ENCODE results near the gene PPP1R11. TPM values are rescaled to one million over a fixed set of nuclear protein-coding genes. Genes with fewer than 3 reads are reported as not detected.

PPP1R11 gene
- total and polyA plus RNA-seq, 9 of the 15 experiments (the other 6 are each of a cell fraction or from before 2014, with no cell fraction given): 17.8 to 94.8 (median 44.6) TPM

DNA sequence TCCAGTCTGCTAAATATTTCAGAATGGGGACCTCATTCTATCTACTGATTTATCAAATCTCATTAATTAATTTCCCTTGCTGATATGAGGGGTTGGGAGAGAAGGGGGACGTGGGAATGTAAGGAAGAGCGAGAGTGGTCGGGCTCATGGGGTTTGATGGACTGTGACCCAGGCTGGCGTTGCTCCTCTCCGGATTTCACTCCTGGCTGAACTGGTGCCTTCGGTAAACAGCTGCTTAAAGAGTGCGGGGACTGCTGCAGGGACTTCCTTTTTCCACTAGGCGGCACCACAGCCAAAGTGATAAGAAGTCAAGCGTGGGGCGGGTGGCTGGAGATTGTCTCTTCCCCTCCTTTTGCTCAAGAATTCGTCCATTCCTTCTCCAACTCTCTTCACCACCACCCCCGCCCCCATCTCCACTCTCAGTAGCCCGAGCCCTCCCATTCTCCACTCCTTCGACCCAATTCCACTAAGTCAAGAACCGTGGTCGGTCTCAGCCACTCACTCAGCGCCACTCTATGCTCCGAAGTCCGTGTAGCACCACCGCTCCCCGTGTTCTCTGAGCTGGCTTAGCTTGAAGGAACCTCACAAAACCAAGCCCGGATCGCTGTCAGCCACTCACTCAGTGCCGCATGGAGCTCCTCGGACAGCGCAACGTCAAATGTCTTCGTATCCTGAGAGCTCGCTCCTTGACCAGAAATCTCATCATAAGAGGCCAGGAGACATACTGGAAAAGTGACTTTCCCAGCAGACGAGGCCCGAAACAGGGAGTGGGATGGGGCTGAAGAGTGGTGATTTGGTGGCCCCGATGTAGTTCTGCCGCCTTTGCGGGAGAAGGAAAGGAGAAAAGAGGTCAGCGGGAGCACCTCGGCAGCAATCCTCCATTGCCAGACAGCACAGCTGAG, 36.2 kb downstream of the PPP1R11 start (continued):
- TF ChIP-seq ARID1B (IDR thresholded peaks at IDR 0.05) (peak; percentile 34; the same call in 1 of the 2 replicates), MXI1 (IDR thresholded peaks at IDR 0.05; ENCODE audit: low read depth, low read length) (no peak), ZBTB7A (IDR thresholded peaks at IDR 0.05; ENCODE audit: borderline replicate concordance, control insufficient read depth, low read depth, low read length) (no peak), EGR1 (conservative IDR thresholded peaks at IDR 0.05) (no peak), TCF7 (IDR thresholded peaks at IDR 0.05; ENCODE audit: borderline replicate concordance) (no peak), BRF1 (IDR thresholded peaks at IDR 0.05; ENCODE audit: borderline replicate concordance, extremely low read depth, insufficient read length) (no peak), ELF4 (CRISPR knock-in tag; IDR thresholded peaks at IDR 0.05) (no peak), ZNF253 (CRISPR knock-in tag; conservative IDR thresholded peaks at IDR 0.05) (no peak), YY1 (IDR thresholded peaks at IDR 0.05; ENCODE audit: borderline replicate concordance in 1 of 3, control insufficient read depth in 1 of 3, extremely low read depth in 1 of 3, insufficient read depth in 3 of 3, insufficient read length in 1 of 3, insufficient replicate concordance in 2 of 3, low read depth in 1 of 3, low read length in 2 of 3) (peak in 2 of 3 experiments; percentile 14 to 44), RAD51 (IDR thresholded peaks at IDR 0.05; ENCODE audit: borderline replicate concordance, low read depth) (no peak), MAFK (IDR thresholded peaks at IDR 0.05; ENCODE audit: low read length) (no peak), GTF2E2 (tag; IDR thresholded peaks at IDR 0.05) (no peak), CEBPG (CRISPR knock-in tag; IDR thresholded peaks at IDR 0.05) (no peak), CEBPG (tag; conservative IDR thresholded peaks at IDR 0.05 in 1 of 2, IDR thresholded peaks at IDR 0.05 in 1 of 2) (no peak), PRPF4 (IDR thresholded peaks at IDR 0.05; ENCODE audit: insufficient read depth, low read depth, low read length, poor library complexity, severe bottlenecking) (no peak), TGIF2 (CRISPR knock-in tag; IDR thresholded peaks at IDR 0.05) (no peak), ZNF316 (IDR thresholded peaks at IDR 0.05) (no peak), FOSL1 (tag; conservative IDR thresholded peaks at IDR 0.05) (no peak), PCBP1 (IDR thresholded peaks at IDR 0.05; ENCODE audit: low read depth, low read length, poor library complexity, severe bottlenecking) (no peak), KLF13 (tag; IDR thresholded peaks at IDR 0.05; ENCODE audit: borderline replicate concordance, low read depth) (no peak)
- TF ChIP-seq, protein P1, sequence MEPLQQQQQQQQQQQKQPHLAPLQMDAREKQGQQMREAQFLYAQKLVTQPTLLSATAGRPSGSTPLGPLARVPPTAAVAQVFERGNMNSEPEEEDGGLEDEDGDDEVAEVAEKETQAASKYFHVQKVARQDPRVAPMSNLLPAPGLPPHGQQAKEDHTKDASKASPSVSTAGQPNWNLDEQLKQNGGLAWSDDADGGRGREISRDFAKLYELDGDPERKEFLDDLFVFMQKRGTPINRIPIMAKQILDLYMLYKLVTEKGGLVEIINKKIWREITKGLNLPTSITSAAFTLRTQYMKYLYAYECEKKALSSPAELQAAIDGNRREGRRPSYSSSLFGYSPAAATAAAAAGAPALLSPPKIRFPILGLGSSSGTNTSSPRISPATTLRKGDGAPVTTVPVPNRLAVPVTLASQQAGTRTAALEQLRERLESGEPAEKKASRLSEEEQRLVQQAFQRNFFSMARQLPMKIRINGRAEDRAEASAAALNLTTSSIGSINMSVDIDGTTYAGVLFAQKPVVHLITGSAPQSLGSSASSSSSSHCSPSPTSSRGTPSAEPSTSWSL (CRISPR knock-in tag; IDR thresholded peaks at IDR 0.05; ENCODE audit: borderline replicate concordance): no peak
- TF ChIP-seq, protein P2, sequence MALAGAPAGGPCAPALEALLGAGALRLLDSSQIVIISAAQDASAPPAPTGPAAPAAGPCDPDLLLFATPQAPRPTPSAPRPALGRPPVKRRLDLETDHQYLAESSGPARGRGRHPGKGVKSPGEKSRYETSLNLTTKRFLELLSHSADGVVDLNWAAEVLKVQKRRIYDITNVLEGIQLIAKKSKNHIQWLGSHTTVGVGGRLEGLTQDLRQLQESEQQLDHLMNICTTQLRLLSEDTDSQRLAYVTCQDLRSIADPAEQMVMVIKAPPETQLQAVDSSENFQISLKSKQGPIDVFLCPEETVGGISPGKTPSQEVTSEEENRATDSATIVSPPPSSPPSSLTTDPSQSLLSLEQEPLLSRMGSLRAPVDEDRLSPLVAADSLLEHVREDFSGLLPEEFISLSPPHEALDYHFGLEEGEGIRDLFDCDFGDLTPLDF (CRISPR knock-in tag; IDR thresholded peaks at IDR 0.05): no peak
- TF ChIP-seq, protein P3, sequence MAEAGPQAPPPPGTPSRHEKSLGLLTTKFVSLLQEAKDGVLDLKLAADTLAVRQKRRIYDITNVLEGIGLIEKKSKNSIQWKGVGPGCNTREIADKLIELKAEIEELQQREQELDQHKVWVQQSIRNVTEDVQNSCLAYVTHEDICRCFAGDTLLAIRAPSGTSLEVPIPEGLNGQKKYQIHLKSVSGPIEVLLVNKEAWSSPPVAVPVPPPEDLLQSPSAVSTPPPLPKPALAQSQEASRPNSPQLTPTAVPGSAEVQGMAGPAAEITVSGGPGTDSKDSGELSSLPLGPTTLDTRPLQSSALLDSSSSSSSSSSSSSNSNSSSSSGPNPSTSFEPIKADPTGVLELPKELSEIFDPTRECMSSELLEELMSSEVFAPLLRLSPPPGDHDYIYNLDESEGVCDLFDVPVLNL (CRISPR knock-in tag; IDR thresholded peaks at IDR 0.05; ENCODE audit: low read depth): no peak
